HPDE6-E6E7 (cell line): Measurements from ENCODE around the gene SSH2.
A peak's percentile ranks its signal among the peaks of the same experiment; 100 is the strongest.
"Not testable (repeated sequence)": the region's sequence is repeated elsewhere in the genome, so short reads cannot be mapped to it uniquely, and the experiment has no call there.

Experiments used
- DNase-seq: peaks from one replicate; pipeline ENCODE4 v3.0.0; 2011; ENCODE audit warnings: missing footprints; ENCODE audit errors: extremely low spot score

The SSH2 gene

DNA sequence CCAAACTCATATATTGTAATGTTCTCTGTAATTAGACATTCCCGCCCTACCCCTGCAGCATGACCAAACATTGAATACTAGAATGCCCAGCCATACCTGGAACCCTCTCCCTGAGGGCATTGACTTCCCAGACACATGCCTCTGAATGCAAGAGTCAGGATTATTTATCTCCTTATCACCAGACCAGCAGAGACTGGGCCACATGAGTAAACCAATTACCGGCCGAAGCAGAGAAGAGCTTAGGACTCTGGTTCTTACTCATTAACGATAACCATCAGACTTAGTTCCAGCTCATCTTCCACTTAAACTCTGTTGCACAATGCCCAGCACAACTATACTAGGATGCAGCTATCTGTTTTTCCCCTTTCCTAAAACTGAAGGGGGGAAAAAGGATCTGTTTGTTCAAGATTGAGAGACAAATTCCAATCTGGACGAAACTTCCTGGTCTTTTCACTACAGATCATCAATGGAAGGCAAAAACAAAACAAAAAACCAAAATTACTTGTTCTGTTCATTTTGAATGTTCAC is 219.1 kb downstream of the SSH2 start:
- DNase-seq: peak; percentile 49

DNA sequence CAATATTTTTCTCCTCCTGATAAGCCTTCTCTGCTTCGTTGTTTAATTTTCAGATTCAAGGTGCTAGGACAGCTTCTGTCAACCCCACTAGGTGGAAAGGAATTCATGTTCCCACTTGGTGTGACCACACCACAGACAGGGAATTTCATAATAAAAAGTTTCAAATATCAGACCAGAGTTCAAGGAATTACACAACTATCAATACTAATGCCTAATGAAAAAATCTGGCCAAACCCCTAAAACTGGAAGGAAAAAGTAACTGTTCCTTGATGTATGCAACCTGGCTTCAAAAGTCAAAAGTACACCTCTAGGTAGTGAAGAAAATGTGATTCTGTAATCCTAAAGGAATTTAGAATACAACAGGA is 219.5 kb downstream of the SSH2 start:
- DNase-seq: no peak

DNA sequence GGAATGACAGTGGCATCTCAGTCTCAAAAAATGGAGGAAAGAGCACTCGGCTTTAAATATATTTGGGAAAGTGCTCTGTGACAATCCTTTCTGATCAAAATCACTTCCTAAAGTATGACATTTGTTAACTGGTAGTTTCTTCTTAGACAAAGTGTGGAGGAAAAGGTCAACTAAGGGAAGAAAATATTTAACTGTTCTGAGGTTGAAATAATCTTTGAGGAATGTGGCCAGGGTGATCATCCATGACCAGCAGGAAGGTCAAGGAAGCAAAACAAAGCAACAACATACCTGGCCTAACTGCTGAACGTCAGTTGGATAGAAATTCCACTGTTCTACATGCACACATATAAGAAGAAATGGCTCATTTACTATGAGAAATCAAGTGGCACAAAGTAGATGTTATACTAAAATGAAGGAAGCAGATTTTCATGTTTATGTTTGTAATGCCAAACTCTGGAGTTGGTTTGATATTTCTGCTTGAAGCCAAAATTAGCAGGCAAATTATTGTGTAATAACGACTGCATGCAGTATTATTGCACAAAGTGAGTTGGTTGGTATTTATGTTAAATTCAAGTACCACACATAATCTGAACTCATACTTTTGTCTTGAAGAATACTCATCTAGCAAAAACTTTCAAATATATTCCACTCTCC is 220.0 kb downstream of the SSH2 start:
- no peak for DNase-seq

DNA sequence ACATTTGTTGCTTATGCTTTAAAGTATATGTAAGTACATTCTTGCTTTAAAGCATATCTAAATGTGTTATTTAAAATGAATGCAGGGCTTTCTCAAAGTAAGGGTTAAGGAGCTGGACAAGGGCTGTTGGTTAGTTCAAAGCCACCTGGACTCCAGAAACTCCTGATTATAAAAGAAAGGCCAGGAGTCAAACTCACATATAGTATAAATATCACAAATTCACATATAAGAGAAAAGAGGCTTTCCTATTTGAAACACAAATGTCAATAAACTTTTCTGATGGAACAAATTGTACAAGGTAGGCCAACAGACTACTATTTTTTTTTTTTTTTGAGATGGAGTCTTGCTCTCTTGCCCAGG is 222.8 kb downstream of the SSH2 start:
- DNase-seq: no peak

DNA sequence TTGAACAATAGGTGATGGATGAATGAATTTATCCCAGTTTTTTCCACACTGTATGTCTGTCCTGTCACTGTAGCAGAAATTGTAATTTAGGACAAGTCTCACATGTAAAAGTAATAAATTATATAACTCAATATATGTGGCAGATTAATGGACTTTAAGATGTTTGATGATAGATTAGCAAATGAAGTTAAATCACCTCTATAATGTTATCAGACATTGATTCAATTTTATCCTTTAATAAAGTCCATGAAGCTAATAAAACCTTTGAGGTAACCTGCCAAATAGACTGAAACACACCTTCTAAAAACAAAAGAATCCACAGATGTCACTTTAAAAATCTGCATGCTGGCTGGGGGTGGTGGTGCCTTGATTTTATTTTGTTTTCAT is 224.0 kb downstream of the SSH2 start:
- no peak for DNase-seq

DNA sequence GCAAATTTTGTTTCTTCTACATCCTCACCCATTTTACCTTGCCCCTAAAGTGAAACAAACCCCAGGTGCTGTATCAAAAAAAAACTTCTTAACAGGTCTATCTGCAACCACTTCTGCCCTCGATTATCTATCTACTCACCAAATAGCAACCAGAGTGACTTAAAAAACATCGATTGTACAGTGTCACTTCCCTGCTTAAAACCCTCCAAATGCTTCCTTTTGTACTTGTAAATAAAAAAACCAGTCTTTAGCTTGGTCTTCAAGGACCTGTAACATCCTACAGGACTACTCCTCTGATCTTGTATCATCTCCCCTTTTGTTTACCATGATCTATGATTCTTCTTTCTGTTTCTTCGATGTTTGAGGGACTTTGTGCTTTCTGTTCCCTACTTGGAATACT is 224.6 kb downstream of the SSH2 start:
- DNase-seq: no peak

DNA sequence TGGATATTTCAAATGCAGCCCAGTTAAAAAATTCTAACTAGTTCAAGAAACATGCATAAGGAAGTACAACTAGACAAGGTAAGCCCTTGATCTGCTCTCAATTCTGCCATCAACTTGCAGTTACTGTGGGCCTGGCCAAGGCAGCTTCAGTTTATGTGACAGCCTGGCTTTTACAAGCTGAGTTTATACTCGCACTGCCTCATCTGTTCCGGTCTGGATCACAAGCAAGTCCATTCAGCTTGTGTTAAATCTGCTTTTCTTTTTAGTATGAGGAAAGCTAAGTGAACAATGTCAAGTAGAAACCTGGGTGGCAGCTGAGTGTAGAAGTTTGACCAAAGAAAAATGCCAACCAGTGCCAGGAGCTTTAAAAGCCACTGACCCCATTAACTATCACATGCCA is 230.7 kb downstream of the SSH2 start:
- DNase-seq: no peak

DNA sequence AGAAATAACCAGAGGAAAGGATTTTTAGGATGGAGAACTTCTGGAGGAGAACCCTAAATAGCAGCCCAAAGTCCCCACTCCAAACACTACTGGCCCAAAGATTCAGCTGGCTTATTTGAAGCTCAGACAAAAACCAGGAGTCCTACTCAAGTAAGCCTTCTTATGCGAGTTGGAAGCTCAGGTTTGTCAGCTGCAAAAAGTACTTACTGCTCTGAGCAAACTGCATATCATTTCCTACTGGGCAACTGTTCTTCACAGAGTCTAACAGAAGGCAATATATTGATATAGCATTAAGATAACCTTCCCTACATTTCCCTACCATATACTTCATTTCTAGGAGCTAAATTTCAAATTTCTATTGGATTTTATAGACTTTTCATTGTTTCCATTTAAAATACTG is 231.2 kb downstream of the SSH2 start:
- DNase-seq: no peak

DNA sequence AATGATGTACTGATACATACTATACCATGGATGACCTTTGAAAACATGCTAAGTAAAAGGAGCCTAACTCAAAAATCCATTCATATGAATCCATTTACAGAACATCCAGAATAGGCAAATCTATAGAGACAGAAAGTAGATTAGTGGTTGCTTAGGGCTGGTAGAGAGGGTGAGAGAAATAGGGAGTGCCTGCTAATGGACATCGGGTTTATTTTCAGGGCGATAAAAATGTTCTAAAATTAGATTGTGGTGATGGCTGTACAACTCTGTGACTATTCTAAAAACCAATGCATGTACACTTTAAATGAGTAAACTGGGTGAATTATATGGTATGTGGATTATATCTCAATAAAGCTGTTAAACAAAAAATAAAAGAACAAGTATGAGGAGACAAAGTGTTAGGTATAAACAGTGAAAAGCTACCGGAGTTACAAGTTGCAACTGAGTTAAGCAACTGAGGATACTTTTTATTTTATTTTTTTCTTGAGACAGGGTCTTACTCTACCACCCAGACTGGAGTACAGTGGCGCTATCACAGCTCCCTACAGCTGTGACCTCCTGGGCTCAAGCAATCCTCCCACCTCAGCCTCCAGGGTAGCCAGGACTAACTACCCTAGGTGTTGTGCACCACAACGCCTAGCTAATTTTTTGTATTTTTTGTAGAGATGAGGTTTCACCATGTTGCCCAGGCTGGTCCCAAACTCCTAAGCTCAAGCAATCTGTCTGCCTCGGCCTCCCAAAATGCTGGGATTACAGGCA is 231.8 kb downstream of the SSH2 start:
- DNase-seq: no peak

DNA sequence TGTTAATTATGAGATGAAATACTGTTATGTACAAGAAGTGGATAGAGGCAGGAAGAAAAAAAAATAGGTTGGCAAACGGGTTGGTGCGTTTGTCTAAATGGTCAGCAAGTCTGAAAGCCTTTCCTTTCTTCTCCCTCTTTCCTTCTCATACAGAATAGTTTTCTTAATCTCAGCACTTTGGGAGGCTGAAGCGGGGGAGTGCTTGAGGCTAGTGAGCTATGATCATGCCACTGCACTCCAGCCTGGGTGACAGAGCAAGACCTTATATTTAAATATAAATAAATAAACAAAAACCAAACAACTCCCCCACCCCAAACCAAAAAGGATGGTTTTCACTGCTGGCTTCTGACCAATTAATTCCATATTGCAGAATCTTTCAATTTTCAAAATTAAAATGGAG is 232.7 kb downstream of the SSH2 start:
- DNase-seq: no peak

DNA sequence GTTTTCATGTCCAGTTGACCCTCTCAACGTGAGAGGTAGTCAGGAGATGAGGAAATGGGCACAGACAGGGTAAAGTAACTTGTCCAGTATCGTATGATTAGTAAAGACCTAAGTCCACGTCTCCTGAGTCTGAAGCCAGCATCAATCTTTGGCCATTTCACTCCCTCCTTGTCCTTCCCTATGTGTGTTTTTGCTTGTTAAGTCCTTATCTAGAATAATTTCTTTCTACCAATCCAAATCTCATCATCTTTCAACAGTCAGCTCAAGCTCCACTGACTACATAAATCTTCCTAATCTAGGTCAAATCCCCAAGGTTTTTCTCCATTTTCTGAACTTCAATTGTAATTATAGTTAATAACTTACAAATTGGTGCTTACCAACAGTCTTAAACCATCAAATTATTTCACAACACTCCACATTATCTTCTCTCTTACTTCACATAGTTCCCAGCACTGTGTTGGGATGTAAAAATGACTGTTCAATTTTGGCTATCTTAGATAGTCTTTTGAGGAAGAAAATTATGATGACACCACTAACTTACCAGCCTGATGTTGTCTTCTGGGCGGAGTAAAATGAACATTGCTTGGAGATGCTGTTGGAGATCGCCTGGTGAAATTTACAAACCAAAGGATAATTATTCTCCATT is 235.0 kb downstream of the SSH2 start:
- DNase-seq: no peak

DNA sequence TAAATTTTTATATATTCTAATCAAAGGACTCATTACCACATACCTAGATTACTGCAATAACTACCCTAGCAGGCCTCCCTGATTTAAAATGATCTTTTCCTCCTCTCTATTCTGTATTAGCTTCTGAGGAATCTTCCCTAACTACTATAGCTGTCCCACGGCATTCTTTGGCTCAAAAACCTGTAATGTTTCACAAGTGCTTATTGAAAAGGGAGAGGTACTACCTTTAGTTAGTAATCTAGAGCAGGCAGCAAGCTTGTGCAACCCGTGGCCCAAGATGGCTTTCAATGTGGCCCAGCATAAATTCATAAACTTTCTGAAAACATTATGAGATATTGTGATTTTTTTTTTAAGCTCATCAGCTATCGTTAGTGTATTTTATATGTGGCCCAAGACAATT is 236.3 kb downstream of the SSH2 start:
- DNase-seq: no peak

DNA sequence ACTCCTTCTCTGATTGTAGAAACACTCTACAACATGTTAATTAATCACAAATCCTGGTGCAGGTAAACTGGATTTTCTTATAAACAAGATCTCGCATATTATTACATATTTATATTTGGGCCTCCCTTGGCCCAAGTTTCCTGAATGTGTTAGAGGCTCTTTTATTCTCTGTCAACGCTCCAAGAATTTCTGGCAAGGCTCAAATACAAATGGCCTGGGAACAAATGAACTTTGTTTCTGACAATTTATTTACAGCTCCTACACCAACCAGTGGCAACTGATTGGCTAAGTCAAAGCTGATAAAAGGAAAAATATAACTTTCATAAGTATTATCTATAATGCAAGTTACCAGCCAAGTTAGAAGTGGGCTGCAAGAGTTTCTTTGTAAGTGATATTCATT is 242.4 kb downstream of the SSH2 start:
- DNase-seq: no peak

DNA sequence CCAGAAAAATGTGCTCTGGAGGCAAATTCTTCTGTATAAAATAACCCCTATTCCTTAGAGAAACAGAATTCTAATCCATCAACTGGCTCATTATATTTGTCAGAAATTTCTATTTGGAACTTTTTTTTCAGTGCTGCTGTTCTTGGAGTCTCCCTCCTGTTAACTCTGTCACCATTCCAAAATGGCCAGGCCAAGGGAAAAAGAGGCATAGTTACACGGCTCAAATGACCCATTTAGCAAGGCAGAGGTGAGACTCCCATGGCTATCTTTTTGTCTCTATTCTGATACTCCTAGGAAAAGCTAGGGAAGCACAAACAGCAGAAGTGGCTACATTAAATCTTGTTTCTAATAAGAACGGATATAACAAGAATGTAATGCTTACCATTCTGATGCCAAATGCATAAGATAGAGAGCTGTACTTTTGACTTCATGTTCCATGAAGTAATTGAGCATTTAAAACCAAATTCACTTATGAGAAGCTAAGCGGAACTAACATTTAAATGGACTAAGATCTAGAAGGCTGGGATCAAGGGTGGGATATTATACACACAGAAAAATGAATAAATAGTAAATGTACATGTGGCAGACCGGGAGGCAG is 242.9 kb downstream of the SSH2 start:
- DNase-seq: no peak

DNA sequence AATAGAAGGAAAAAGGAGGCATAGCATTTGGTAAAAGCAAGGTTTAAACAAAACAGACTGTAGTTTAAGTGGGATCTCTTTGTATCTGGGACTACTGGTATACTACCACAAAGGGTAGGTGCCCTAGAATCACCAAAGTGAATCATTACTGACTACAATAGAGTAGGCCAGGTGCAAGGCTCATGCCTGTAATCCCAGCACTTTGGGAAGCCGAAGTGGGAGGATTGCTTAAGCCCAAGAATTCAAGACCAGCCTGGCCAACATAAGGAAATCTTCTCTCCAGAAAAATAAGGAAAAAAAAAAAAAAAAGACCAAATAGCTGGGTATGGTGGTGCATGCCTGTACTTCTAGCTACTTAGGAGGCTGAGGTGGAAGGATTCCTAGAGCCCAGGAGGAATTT is 246.5 kb downstream of the SSH2 start:
- DNase-seq: no peak

DNA sequence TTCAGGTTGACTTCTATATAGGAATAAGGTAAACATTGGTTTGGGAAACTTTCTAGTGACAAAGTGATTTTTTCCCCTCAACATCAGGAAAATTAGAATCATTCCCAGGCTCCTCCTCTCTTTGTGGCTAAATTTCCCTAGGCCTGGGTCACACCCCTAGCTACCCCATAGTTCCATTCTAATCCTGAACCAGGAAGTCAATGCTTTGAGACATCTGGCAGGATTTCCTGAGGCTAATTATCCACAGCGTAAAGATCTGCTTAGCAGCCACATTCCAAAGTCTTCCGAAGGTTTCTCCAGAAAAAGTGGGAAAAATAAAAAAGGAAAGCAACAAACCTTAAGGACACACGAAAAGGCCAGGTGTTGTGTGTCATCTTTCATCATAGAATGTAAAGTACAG is 247.0 kb downstream of the SSH2 start:
- no peak for DNase-seq

DNA sequence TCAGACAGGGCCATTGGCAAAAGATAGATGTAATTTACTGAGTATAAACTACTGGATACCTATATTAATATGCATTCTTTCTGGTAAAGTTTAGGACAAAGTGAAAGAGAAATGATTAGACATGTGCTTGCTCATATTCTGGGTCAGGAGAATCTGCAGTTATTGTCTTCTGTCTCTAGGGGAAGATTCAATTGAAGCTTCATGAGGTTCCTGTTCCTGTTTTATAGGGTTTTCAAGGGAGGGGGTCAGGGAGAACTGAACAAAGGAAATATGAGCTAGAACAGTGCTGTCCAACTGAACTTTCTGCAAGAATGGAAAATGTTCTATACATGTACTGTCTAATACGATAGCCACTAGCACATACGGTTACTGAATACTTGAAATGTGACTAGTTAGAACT is 248.0 kb downstream of the SSH2 start:
- DNase-seq: no peak

DNA sequence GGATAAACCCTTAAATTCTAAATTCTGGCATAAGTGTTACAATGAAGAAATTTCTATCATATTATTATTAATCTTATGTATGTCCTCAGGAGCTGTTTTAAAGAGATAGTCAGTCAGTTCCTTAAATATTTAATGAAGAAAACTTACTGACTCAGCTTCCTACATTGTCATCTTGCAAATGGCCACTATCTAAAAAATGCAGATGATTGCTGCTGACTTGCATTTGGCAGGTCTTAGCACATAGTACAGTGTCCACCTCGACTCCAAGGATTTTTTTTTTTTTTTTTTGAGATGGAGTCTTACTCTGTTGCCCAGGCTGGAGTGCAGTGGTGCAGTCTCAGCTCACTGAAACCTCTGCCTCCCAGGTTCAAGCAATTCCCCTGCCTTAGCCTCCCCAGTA is 252.2 kb downstream of the SSH2 start:
- no peak for DNase-seq

DNA sequence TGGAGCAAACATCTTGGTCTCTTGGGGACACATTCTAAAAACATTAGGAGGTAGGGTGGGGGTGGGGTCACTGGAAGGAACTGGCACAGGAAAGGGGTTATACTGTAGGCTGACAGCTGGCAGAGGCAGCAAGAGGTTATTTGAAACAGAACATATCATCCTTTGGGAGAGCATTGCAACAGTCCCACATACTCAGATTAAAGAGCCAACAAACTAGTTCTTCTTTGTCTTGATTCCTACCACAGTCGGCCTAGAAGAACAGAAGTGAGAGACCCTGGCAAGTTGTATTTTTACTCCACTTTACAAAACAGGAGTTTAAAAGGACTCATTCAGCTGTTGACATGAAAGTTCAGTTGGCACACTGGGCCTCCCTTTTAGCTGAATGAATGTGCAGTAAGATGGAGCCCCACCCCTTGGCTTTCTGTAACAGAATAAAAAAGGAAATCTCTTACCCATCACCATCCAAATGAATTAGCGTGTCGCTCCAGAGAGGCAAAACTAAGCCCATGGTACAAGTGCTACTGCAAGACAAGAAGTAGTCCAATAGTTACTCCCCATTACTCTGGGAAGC is 252.7 kb downstream of the SSH2 start:
- DNase-seq: no peak

DNA sequence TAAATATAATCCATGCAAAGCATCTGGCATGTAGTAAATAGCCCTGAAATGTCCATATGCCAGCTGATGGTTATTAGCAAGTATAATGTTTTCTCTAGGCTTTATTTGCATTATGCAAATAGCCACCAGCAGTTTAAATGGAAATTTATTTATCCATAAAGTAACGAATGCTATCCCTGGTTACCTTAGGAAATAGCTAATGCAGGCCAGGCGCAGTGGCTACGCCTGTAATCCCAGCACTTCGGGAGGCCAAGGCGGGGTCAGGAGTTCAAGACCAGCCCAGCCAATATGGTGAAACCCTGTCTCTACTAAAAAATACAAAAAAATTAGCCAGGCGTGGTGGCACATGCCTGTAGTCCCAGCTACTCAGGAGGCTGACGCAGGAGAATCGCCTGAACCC is 254.1 kb downstream of the SSH2 start:
- DNase-seq: not testable (repeated sequence)

DNA sequence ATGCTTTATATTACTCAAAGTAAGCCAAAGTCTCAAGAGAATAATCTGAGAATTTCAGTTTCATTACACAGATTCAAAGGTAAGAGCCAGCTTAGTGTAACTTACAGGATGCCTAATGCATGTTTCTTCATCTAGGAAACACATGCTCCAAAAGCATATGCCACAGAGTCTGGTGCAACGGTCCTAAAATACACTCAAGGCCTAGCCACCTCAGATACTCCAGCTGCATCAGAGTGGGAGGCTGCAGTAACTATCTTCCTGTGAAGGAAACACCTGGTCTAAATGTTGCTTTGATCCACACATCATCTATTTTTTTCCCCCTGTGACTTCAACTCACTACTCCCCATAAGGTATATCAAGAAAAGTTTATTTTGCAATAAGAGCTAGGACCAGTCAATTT is 255.7 kb downstream of the SSH2 start:
- DNase-seq: no peak

DNA sequence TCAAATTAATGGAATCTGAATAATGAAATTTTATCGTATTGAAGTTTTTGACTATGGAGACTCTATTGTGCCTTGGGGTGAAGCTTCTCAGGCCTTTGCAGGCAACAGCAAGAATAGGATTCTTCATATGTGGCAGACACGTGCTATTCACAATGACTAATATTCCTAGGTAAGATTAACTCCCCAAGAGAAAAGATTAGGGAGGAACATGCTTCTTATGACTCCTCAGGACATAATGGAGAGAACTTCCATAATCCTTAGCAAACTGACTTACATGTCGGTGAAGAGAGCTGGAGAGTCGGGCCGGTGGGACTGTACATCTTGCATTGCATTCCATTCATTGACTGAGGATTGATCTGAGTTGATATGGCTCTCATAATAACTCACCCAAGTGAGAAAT is 258.4 kb downstream of the SSH2 start:
- DNase-seq: no peak
